HEK293 (cell line): ENCODE measurements around the gene PIF1.
A peak's percentile ranks its signal among the peaks of the same experiment; 100 is the strongest.
"Not testable (repeated sequence)": the region's sequence is repeated elsewhere in the genome, so short reads cannot be mapped to it uniquely, and the experiment has no call there.

Source experiments
- CTCF ChIA-PET: fragments of 350-600 bp; formaldehyde crosslinking; extraction: SDS; loops from one replicate; lab custom pipeline; 2021; ENCODE audit warnings: antibody characterized with exemption; lab: Yijun Ruan, JAX
- POLR2A ChIA-PET: fragments of 300-600 bp; formaldehyde crosslinking; extraction: SDS; loops from one replicate; lab custom pipeline; 2020; ENCODE audit warnings: antibody characterized with exemption, inconsistent platforms; lab: Yijun Ruan, JAX
- H3K27ac ChIP-seq: fragments of 200-500 bp; sonication (Bioruptor generic); 2 replicates; pipeline ENCODE4 v1.5.1; 2014; ENCODE audit warnings: low read depth, low read length, control low read depth, inconsistent platforms; ENCODE audit errors: extremely low read depth
- H3K36me3 ChIP-seq, 2 experiments: fragments of 200-500 bp in 1 of 2; sonication (Bioruptor generic) in 1 of 2; 1 replicate in 1 of 2; 2 replicates in 1 of 2; pipeline ENCODE4 v1.5.1; 2014 to 2017; ENCODE audit warnings: inconsistent platforms in 2 of 2, low read length in 2 of 2; ENCODE audit not compliant: control insufficient read depth in 2 of 2, insufficient read depth in 1 of 2
- H3K4me1 ChIP-seq: fragments of 200-500 bp; sonication (Bioruptor generic); 2 replicates; pipeline ENCODE4 v1.5.1; 2014; ENCODE audit warnings: mild to moderate bottlenecking, low read length, inconsistent platforms; ENCODE audit not compliant: control insufficient read depth, insufficient read depth
- H3K4me3 ChIP-seq: 2 replicates; pipeline ENCODE4 v1.5.1; 2011; ENCODE audit warnings: low read depth, mild to moderate bottlenecking, control low read depth, low read length, moderate library complexity
- H3K9me3 ChIP-seq: fragments of 200-500 bp; sonication (Bioruptor generic); 2 replicates; pipeline ENCODE4 v1.5.1; 2014; ENCODE audit warnings: low read depth, low read length, inconsistent platforms; ENCODE audit not compliant: control insufficient read depth, insufficient read depth
- ATF2 ChIP-seq: fragments of 450-650 bp; formaldehyde crosslinking; IDR thresholded peaks from 2 replicates; pipeline ENCODE4 v1.5.1; 2016; ENCODE audit warnings: missing biosample characterization, missing genetic modification characterization, low read depth
- MEIS1 ChIP-seq: sonication (generic); formaldehyde crosslinking; IDR thresholded peaks from 2 replicates; pipeline ENCODE4 v1.8.1; 2022; ENCODE audit warnings: missing genetic modification reagents, mild to moderate bottlenecking, borderline replicate concordance
- ZBTB17 ChIP-seq: fragments of 450-650 bp; formaldehyde crosslinking; IDR thresholded peaks from 2 replicates; pipeline ENCODE4 v1.5.1; 2016; ENCODE audit warnings: missing biosample characterization, missing genetic modification characterization
- ZBTB8A ChIP-seq: fragments of 450-650 bp; formaldehyde crosslinking; IDR thresholded peaks from 2 replicates; pipeline ENCODE4 v1.5.1; 2016; ENCODE audit warnings: missing biosample characterization, missing genetic modification characterization
- ZNF10 ChIP-seq: fragments of 450-650 bp; formaldehyde crosslinking; IDR thresholded peaks from 2 replicates; pipeline ENCODE4 v1.5.1; 2017; ENCODE audit warnings: missing biosample characterization, missing genetic modification characterization
- ZNF155 ChIP-seq: fragments of 450-650 bp; formaldehyde crosslinking; IDR thresholded peaks from 2 replicates; pipeline ENCODE4 v1.5.1; 2016; ENCODE audit warnings: missing biosample characterization, missing genetic modification characterization
- ZNF214 ChIP-seq: fragments of 450-650 bp; formaldehyde crosslinking; IDR thresholded peaks from 2 replicates; pipeline ENCODE4 v1.5.1; 2017; ENCODE audit warnings: missing biosample characterization, mild to moderate bottlenecking, missing genetic modification characterization, borderline replicate concordance
- ZNF350 ChIP-seq: fragments of 450-650 bp; formaldehyde crosslinking; IDR thresholded peaks from 2 replicates; pipeline ENCODE4 v1.5.0; 2017; ENCODE audit warnings: missing biosample characterization, mild to moderate bottlenecking, missing genetic modification characterization
- ZNF394 ChIP-seq: fragments of 450-650 bp; formaldehyde crosslinking; IDR thresholded peaks from 2 replicates; pipeline ENCODE4 v1.5.1; 2016; ENCODE audit warnings: missing biosample characterization, missing genetic modification characterization, mild to moderate bottlenecking, moderate library complexity, borderline replicate concordance
- ZNF48 ChIP-seq: fragments of 450-650 bp; formaldehyde crosslinking; IDR thresholded peaks from 2 replicates; pipeline ENCODE4 v1.5.1; 2016; ENCODE audit warnings: missing biosample characterization, missing genetic modification characterization
- ZNF585B ChIP-seq: fragments of 450-650 bp; formaldehyde crosslinking; IDR thresholded peaks from 2 replicates; pipeline ENCODE4 v1.5.1; 2016; ENCODE audit warnings: missing biosample characterization, missing genetic modification characterization
- ZNF664 ChIP-seq: fragments of 450-650 bp; formaldehyde crosslinking; IDR thresholded peaks from 2 replicates; pipeline ENCODE4 v1.5.1; 2016; ENCODE audit warnings: missing biosample characterization, missing genetic modification characterization
- ZNF76 ChIP-seq: fragments of 450-650 bp; formaldehyde crosslinking; IDR thresholded peaks from 2 replicates; pipeline ENCODE4; 2016; ENCODE audit warnings: low read depth, missing biosample characterization, missing genetic modification characterization, borderline replicate concordance
- ZNF791 ChIP-seq: fragments of 450-650 bp; formaldehyde crosslinking; IDR thresholded peaks from 2 replicates; pipeline ENCODE4 v1.5.1; 2016; ENCODE audit warnings: missing biosample characterization, missing genetic modification characterization
- TF ChIP-seq, protein P1 (sequence below): fragments of 450-650 bp; IDR thresholded peaks from 2 replicates; pipeline ENCODE4 v1.5.1; 2018; ENCODE audit warnings: missing biosample characterization, mild to moderate bottlenecking, missing genetic modification characterization

The PIF1 gene

GRCh38 chr15:64816452-64816851, 9.0 kb downstream of the PIF1 start:
- POLR2A ChIA-PET = interaction anchor here (0.9 to 2.2 kb wide), 2 partner anchors 9 kb away, joined by 3 to 5 read pairs; partner anchors contain the start of gene PIF1
- Histone ChIP-seq H3K4me3 (no peak overlapping the region), H3K27ac (no peak overlapping the region), H3K4me1 (no peaks in the 10 kb centered on the region), H3K36me3 (peaks cover 0 to 32% of the 10 kb centered on the region in 2 experiments; a peak in 1 of 3 replicates)
- CTCF ChIA-PET = no interaction called here
- no peak for TF ChIP-seq ZNF350
- no peak for TF ChIP-seq ZNF214 (tag by site-specific recombination)
- TF ChIP-seq ZNF791 (tag by site-specific recombination) = no peak
- TF ChIP-seq ZNF155 (tag by site-specific recombination) = no peak
- no peak for TF ChIP-seq ZNF664 (tag by site-specific recombination)
- no peak for TF ChIP-seq ZNF585B (tag by site-specific recombination)
- TF ChIP-seq ZNF76 (tag by site-specific recombination) = no peak
- no peak for TF ChIP-seq ZBTB8A (tag by site-specific recombination)
- no peak for TF ChIP-seq ATF2 (tag by site-specific recombination)
- no peak for TF ChIP-seq ZNF394 (tag by site-specific recombination)
- no peak for TF ChIP-seq MEIS1 (CRISPR knock-in tag)
- no peak for TF ChIP-seq ZNF48
- TF ChIP-seq, all 188 proteins: peak for 0
- H3K9me3 ChIP-seq = no peaks in the 10 kb centered on the region

DNA sequence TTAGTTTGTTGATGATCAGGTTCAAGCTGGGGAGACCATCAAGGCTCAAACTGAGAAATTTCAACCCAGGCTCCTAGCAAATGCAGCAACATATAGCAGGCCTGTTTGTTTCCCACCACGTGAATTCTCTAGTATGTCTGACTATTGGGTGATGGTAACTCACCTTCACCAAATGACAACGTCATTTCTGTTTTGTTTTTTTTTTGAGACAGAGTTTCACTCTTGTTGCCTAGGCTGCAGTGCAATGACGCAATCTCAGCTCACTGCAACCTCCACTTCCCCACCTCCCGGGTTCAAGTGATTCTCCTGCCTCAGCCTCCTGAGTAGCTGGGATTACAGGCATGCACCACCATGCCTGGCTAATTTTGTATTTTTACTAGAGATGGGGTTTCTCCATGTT, 10.5 kb downstream of the PIF1 start:
- H3K4me3 ChIP-seq, H3K9me3 ChIP-seq, H3K4me1 ChIP-seq, H3K27ac ChIP-seq: not testable (repeated sequence)
- TF ChIP-seq ZNF10 (tag by site-specific recombination) = 0 out of 2 replicates have a peak, but pooled peaks have one; percentile 14
- peaks cover 0 to 22% of the 10 kb centered on the region in 2 experiments; a peak in 1 of 3 replicates for H3K36me3 ChIP-seq
- CTCF ChIA-PET = interaction anchor here (1.1 kb wide), 1 partner anchor 84 kb away, joined by 3 read pairs; no protein-coding TSS in a partner anchor
- POLR2A ChIA-PET = interaction anchor here (2.2 kb wide), 1 partner anchor 11 kb away, joined by 5 read pairs; the partner anchor contains the start of gene PIF1

- H3K4me3 ChIP-seq, H3K4me1 ChIP-seq, H3K27ac ChIP-seq, CTCF ChIA-PET, H3K9me3 ChIP-seq: not testable (repeated sequence)
- H3K36me3 ChIP-seq = peaks cover 0 to 17% of the 10 kb centered on the region in 2 experiments; a peak in 1 of 3 replicates
- POLR2A ChIA-PET = interaction anchor here (2.2 kb wide), 1 partner anchor 12 kb away, joined by 5 read pairs; the partner anchor contains the start of gene PIF1
These were observed 11.2 kb downstream of the PIF1 start for GRCh38 chr15:64814283-64814682.

GRCh38 chr15:64813075-64813474, 12.4 kb downstream of the PIF1 start:
- H3K36me3 ChIP-seq = peaks cover 0 to 7% of the 10 kb centered on the region in 2 experiments; a peak in 1 of 3 replicates
- peak; percentile 60 for TF ChIP-seq ZBTB17 (tag by site-specific recombination)
- TF ChIP-seq, protein P1, sequence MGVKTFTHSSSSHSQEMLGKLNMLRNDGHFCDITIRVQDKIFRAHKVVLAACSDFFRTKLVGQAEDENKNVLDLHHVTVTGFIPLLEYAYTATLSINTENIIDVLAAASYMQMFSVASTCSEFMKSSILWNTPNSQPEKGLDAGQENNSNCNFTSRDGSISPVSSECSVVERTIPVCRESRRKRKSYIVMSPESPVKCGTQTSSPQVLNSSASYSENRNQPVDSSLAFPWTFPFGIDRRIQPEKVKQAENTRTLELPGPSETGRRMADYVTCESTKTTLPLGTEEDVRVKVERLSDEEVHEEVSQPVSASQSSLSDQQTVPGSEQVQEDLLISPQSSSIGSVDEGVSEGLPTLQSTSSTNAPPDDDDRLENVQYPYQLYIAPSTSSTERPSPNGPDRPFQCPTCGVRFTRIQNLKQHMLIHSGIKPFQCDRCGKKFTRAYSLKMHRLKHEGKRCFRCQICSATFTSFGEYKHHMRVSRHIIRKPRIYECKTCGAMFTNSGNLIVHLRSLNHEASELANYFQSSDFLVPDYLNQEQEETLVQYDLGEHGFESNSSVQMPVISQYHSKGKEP (tag by site-specific recombination) = no peak
- ChIA-PET CTCF (interaction anchor here (0.9 kb wide), 1 partner anchor 82 kb away, joined by 3 read pairs; no protein-coding TSS in a partner anchor), POLR2A (no interaction called here)
- H3K4me1 ChIP-seq = no peaks in the 10 kb centered on the region
- no peak overlapping the region for H3K4me3 ChIP-seq
- no peaks in the 10 kb centered on the region for H3K9me3 ChIP-seq
- no peak overlapping the region for H3K27ac ChIP-seq
